HG03159 (cell line): ENCODE measurements around the gene RHD.
"Not testable (repeated sequence)": the region's sequence is repeated elsewhere in the genome, so short reads cannot be mapped to it uniquely, and the experiment has no call there.

Experiments used
- ATAC-seq: cut with Tn5 transposase; IDR thresholded peaks from one replicate; pipeline ENCODE4 v1.9.1; 2021; ENCODE audit warnings: mild to moderate bottlenecking, moderate library complexity; ENCODE audit not compliant: unreplicated experiment

The RHD gene

DNA sequence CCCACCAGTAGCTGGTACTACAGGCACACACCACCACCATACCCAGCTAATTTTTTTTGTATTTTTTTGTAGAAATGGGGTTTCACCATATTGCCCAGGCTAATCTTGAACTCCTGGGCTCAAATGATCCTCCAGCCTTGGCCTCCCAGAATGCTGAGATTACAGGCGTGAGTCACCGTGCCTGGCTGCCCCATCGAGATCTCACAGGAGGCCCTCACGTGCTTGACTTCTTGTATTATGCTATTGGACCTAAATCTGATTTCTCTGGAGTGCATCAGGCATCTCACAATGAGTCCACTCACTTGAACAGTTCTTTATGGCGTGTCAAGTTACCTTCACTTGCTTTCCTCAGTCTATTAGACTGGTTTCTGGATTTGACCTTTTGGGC lies 15.7 kb upstream of the RHD start:
- no peak for ATAC-seq

DNA sequence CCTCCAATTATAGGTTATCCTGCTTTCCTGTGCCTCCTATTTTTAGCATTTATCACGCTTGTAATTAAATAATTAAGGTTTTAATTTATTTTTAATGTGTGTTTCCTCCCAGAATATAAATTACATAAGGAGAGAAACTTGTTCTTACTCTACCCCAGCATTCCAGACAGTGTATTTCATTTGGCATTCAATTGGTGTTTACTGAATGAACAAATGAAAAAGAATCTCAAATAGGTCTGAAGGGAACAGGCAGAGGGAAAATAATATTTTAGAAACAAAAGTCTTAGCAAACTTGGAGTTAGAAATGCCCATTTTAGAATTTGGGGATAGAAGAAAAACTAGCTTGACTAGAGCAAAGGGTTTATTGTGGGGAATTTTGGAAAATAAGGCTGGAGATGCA lies 15.1 kb upstream of the RHD start:
- no peak for ATAC-seq

DNA sequence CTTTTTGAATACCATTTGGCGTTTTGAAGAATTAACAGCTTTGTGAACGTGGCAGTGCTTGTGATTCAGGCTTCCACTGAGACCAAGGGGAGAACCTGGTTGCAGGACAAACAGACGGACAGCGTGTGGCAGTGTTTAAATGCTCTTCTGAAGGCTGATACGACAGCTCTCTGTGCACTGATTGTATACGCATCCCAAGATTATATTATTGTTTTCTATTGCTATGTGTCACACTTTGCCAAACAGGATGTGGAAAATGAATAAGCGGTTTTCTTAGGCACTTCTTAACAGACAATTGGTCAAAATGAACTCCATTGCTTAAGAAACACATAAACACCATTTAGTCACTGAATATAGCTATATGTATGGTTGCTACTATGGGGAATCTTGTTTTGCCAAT lies 12.5 kb upstream of the RHD start:
- ATAC-seq = not testable (repeated sequence)

DNA sequence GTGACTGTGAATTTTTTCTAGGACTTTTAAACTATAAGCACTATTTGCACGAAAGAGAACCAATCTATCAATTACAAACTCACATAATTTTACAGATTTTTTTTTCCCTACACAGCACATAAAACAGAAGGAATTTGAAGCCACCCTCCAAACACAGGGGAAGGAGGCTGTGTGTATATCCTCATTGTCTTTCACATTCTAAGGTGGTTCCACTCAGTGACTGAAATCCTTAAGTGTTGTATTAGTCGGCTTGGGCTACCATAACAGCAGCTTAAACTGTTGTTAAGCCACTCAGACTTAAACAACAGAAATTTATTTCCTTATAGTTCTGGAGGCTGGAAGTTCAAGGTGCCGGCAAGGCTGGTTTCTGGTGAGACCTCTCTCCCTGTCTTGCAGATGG lies 12.0 kb upstream of the RHD start:
- not testable (repeated sequence) for ATAC-seq

DNA sequence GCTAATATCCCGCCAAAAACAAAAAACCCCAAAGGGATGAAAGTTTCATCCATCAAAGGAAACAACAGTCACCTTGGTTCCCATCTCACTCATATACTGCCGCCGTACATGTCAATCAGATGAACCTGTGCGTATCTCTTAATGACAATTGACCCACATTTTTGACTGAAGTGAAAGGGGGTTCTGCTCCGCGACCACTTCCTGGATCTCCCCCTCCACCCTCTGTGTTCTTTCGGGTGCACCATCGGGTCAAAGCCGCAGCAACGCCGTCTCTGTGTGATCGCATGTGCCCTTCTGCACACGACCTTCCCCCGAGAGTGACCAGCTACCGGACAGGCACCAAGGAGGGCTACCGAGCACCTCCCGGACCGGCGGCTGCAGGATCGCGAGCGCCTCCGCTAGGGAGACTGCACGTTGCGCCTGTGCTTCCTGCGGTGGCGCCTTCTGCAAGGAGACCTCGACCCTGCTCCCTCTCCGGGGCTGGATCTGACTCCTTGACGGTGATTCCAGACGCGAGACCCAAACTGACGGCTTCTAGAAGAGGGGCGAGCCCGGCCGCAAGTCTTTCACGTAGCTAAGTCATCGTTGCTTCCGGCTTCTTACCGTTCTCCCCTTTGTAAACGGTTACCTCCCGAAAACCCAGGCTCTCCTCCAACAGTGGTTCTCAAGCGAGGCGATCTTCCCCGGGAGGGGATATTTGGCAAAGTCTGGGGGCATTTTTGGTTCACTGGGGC lies 5.6 kb upstream of the RHD start:
- peak; percentile 18 for ATAC-seq

DNA sequence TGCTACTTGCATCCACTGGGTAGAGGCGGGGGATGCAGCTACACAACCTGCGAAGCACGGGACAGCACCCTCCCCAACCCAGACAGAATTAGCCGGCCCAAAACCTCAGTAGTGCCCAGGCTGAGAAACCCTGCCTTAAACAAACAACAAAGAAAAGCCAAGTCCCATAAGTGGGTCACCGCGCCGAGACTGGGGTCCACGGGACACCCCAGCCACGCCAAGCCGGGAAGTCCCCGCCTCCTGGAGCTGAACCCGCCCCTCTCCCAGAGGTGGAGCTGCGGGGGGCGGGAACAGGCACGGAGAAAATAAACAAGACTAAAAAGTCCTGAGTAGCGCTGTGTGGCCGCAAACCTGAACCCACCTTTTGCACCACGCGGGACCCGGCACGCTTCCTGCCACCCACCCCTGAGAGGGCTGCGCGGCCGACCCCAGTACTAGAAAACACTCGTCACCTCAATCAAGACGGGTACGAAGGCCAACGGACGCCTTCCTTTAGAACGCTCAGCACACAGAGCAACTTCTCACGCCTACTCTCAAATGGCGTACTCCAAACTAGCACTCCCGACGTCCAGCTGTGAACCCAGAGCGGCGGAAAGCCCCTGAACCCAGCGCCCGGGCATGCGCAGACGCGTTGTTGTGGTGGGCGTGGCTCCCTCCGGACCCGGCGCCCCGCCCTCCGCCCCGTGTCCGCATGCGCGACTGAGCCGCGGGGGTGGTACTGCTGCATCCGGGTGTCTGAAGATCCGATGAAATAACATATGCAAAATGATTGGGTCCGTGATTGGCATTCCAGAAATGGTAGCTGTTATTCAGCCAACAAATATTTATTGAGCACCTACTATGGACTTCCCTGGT lies 4.8 kb upstream of the RHD start:
- peak; percentile 66 for ATAC-seq

DNA sequence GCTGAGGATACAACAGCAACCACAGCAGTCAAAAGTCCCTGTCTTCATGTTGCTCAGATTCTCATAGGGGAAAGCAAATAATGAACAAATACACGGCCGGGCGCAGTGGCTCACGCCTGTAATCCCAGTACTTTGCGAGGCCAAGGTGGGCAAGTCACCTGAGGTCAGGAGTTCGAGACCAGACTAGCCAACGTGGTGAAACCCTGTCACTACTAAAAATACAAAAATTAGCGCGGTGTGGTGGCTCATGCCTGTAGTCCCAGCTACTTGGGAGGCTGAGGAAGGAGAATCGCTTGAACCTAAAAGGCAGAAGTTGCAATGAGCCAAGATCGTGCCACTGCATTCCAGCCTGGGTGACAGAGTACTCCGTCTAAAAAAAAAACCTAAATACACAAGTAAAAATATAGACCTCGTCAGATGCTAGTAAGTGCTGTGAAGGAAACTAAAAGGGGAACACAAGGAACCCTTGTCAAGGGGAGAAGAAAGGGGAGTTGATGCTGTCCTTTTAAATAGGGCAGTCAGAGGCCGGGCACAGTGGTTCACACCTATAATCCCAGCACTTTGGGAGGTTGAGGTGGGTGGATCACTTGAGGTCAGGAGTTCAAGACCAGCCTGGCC lies 4.1 kb upstream of the RHD start:
- not testable (repeated sequence) for ATAC-seq

DNA sequence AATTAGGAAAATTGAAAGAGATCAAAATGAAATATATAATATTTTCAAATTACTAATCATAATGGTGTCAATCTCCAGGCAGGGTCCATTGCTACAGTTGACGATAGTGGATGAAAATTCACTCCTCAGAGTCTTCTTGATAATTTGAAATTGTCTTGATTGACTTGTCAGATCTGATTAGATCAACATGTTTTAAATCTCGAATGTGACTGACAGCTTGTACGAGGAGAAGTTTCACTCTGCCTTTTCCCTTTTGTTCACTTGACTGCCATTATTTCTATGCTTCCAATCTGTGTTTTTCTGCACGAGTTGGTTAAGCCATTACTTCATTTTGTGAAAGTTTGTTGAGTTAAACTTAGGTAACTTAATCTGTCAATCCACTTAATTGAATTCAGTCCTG lies 3.3 kb downstream of the RHD start:
- ATAC-seq = not testable (repeated sequence)

DNA sequence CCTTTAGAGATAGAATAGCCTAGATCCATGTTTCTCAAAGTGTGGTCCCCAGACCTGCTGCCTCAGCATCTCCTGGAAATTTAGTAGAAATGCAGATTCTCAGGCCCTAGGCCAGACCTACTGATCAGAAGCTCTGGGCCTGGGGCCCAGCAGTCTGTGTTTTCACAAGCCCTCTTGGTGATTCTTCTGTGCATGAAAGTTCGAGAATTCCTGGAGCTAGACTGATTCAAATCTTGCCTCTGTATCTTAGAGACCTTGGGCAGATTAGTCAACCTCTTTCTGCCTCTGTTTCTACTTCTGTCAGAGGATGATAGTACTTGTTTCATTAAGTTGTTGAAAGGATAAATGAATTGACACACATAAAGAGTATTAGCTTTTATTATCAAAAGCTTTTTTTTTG lies 5.0 kb downstream of the RHD start:
- ATAC-seq = not testable (repeated sequence)

DNA sequence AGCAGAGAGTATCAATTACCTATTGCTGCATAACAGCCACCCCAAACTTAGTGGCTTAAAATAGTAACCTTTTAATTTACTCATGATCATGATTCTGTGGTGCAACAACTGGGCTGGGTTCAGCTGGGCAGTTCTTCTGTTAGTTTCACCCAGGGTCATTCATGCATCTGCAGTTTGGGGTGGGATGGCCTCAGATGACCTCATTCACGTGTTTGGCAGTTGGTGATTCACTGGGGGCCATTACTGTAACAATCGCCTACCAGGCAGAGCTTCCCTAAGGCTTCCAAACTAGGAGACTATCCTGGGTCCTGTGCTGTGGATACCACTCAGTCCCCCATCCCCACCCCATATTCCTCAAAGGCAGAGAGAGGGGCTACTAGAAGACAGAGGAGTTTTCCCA lies 6.0 kb downstream of the RHD start:
- ATAC-seq = not testable (repeated sequence)

DNA sequence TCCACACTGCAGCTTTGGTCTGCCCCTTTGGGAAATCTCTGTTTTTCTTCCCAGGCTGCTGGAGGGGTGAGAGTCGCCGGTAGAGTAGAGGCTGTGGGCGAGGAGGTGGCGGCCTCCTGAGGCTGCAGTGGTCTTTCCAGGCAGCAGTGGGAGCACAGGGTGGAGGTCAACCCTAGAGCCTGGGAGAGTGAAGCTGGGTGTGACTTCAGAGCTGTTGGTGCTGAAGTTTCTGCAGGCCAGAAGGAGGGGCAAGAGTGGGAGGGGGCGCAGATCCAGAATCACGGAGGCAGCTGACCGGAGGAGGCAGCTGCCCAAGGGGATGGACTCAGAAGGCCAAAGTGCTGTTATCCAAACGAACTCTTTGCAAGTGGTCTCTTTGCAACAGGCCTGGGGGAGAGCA lies 6.5 kb downstream of the RHD start:
- ATAC-seq = not testable (repeated sequence)

DNA sequence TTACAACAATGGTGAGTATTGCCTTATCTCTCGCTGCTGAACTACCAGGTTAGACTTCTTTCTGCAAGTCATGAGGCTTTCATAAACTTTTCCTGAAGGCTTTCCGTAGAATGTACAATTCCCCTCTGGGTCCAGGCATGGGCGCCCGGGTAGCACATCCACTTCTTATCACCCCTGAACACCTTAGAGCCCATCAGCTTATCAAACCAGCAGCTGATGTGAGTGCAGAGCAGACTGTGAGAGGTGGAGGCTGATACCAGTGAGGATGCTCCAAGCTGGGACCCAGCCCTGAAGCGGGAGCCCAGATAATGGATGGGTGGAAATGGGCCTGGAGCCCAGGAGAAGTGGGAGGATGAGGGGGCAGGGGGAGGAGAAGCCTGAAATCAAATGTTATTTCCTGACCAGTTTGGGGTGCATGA lies 7.4 kb downstream of the RHD start:
- not testable (repeated sequence) for ATAC-seq

DNA sequence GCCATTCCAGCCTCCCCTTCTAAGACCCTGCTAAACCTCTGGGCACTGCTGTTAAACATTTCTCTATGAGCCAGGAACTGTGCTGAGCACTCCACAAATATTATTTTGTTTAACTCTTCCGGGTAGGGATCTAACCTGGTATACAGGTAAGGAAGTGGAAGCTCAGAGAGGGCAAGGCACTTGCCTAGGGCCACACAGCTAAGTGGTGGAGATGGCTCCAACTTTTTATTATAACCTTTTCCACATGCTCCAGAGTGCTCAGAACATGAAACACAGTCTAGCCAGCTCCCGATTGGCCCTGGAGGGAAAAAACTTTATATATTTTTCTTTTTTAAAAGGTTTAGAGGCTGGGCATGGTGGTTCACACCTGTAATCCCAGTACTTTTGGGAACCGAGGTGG lies 13.6 kb downstream of the RHD start:
- not testable (repeated sequence) for ATAC-seq

DNA sequence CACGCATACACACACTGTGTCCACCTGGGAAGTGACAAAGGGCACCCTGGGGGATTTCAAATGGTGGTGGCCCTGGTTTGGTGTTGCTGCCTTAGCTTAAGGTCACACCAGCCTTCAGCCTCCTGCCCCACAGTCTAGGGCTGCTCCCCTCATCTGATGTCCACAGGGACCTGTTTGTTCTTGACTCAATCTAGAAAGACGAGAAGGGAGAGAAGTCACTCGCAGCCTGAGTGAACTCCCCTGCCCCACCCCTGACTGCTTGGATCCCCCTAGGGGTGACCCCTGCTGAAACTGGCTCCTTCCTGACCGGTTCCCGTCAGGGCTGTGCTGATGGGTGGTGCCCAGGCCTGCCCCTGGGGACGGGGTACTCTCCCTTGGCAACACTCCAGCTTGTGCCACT lies 14.9 kb downstream of the RHD start:
- ATAC-seq = not testable (repeated sequence)

DNA sequence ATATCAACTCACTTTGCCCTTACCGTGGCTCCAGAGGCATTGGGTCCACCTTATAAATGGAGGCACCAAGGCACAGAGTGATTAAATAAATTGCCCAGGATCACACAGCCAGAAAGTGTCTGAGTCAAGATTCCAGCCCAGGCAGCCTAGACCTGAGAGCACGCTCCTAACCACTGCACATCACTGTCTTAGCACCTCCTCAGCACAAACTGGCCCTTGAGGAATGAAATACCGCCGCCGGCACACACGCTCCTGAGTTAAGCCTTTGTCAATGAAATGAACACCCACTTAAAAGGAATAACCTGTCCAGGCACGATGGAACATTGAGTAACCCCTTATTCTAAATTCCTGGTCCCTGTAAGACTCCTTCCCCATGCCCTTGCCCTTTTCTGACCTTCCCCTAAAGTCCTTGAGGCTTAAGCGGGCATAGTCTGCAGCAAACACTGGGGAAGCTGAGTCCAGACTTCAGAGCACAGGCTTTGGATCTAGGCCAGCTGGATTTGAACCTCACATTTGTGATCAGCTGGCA lies 16.3 kb downstream of the RHD start:
- not testable (repeated sequence) for ATAC-seq

DNA sequence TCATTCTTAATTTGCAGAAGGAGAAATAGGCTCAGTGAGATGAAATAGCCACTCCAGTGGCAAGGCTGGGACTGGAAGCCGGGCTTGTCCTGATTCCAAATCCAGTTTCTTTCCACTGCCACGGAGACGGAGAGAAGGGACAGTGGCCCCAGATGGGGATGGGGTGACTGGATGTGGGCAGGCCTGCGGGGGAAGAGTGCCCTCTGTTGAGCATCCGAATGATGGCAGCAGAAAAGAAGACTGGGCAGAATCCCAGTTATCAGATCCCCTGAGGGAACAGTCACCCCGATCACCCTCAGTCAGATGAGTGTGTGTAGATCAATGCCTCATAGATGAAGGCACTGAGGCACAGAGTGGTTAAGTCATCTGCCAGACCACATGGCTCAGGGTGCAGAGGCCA lies 17.7 kb downstream of the RHD start:
- ATAC-seq = not testable (repeated sequence)

DNA sequence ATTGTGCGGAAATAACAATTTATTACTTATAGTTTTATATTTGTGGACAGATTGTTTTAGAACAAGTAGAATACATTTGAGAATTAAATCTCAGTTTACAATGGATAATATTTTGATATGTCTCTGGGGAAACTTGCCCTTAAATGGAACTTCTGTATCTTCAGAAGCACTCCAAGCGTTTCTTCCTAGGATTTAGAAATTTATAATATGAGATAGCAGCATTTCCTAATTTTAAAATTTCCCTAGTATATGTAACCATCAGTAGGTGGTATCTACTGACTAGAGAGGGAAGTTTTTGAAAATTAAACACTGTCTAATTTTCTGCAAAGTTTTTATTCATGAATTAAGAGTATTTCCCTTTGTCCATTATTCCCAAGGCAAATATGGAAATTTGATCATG lies 21.1 kb downstream of the RHD start:
- ATAC-seq = not testable (repeated sequence)

DNA sequence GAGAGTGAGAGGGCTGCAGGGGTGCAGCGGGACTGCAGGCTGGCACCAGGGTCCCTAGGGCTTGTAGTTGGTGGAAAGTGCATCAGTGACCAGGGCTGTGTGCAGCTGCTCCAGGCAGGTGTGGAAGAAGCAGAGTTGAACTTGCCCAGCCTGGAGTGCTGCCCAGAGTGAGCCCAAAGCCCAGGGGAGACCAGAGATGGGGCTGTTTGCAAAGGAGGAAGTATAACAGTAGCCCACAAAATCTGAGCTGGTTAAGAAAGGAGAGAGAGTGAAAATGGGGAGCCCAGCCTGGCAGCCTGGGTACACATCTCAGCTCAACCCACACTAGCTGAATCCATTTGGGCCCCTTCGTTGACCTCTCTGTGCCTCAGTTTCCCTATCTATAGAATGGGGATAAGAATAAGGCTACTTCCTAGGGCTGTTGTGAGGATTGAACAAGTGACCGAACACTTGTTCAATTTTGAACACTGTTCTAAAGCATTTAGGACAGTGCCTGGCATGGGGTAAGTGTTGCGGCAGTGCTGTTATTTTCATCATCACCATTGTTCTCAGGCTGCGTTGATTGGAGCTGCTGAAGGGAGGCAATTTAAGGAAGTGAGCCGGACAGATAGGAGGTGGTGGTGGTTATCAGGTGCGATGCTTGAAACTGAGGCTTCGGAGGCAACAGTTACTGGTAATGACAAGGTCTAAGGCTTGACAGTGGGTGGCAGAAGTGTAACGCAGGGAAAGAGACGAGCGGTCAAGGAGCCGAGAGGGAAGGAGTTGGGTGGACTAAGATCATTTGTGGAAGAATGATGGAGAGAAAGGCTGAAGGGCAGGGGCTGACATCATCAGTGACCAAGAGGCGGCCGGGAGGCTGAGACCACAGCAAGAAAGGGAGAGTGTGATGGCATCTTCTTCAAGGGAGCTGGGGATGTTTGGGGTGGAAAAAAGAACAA lies 22.8 kb downstream of the RHD start:
- ATAC-seq = not testable (repeated sequence)

DNA sequence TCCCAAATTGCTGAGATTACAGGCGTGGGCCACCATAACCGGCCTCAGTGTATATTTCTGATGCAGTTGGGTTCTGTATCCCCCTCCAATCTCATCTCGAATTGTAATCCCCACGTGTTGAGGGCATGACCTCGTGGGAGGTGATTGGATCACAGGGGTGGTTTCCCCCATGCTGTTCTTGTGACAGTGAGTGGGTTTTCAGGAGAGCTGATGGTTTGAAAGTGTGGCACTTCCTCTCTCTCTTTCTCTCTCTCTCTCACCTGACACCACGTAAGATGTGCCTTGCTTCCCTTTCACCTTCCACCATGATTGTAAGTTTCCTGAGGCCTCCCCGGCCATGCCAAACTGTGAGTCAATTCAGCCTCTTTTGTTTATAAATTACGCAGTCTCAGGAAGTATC lies 24.2 kb downstream of the RHD start:
- ATAC-seq = not testable (repeated sequence)

DNA sequence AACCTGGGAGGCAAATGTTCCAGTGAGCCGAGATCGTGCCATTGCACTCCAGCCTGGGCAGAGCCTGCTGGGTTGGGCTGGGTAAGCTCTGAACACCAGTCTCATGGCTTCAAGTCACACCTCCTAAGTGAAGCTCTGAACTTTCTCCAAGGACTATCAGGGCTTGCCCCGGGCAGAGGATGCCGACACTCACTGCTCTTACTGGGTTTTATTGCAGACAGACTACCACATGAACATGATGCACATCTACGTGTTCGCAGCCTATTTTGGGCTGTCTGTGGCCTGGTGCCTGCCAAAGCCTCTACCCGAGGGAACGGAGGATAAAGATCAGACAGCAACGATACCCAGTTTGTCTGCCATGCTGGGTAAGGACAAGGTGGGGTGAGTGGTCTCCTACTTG lies 28.4 kb downstream of the RHD start:
- ATAC-seq = not testable (repeated sequence)
